CD4-positive, alpha-beta T cell treated with Interleukin-17A for 1 hour (primary cell): Measurements from ENCODE around the gene XCL1.
"Not testable (repeated sequence)": the region's sequence is repeated elsewhere in the genome, so short reads cannot be mapped to it uniquely, and the experiment has no call there.

ENCODE experiments used
- DNase-seq: peaks from one replicate; pipeline ENCODE4 v3.0.0-alpha.2; 2020

Gene XCL1, protein sequence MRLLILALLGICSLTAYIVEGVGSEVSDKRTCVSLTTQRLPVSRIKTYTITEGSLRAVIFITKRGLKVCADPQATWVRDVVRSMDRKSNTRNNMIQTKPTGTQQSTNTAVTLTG

GRCh38 chr1:168576245-168576688 lies at the start of gene XCL1:
Gene XCL1 (plus strand): TSS chr1:168576605. CDS start chr1:168576638, 33 bp downstream.
- peak; percentile 24 for DNase-seq

- DNase-seq, result no peak
Observed at GRCh38 chr1:168529518-168529917, 46.9 kb upstream of the XCL1 start.

DNA sequence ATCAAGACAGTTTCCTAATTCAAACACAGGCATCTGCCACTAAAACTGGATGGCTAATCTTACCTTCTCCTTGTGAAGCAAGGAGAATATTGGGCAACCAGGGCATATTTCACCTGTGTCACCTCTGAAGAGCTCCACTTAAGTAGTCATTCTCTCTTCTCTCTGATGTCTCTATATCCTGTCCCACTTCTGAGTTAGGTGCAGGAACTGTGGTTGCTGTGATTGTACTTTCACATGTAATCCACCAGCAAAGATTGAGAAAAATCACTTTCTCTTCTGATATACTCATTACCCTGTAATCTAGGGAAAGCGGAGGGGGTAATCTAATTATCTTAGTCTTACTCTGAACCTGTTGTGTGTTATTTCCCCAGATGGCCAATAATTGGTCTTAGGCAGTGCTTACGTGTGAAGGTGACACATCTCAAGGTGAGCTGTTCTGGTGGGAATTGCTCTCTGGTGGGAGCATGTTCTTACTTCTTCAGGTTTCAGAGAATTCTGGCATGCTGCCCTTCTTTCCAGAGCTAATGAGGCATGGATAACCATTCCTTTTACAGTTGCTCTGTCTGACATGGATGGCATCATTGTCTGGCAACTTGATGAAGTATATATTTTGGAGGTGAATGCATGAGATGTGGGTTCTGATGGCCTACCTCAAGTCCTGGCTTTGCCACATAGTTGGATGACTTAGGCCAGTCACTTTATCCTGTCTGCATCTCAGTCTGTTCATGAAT lies 44.6 kb upstream of the XCL1 start:
- DNase-seq, result peak; percentile 60

DNA sequence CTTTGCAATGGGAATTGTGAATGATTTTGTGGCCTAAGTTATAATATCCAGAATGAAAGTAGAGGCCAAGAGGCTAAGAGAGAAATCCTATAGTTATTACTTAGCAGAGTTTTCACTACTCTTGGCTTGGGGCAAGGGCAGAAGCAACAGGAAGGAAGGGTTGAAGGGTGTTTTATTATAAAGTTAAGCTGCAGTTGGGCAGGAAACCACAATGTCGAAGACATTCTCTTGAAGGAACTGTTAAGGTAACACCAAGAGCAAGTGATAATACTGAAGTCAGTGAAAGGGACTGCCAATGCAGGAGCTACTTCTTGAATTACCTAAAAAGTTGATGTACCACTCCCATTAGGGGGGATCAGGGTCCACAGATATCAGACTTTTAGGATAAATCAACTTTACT lies 40.9 kb upstream of the XCL1 start:
- peak; percentile 69 for DNase-seq

DNA sequence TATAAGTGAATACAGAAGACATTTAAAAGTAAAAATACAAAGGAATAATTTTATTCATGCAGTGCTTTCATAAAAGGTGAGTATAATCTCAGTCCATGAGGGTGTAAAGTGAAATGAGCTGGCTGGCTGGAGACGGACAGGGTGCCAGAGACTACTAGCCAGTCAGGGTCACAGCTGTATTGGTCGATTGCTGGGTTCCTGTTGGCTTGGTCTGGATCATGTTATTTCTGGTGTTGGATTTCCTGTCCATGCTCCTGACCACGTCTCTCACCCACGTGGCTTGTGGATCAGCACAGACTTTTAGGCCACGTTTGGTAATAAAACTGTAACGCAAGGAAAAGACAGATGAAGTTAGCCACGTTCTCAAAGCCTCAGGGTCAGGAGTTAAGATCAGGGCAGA lies 35.6 kb upstream of the XCL1 start:
- DNase-seq, result not testable (repeated sequence)

DNA sequence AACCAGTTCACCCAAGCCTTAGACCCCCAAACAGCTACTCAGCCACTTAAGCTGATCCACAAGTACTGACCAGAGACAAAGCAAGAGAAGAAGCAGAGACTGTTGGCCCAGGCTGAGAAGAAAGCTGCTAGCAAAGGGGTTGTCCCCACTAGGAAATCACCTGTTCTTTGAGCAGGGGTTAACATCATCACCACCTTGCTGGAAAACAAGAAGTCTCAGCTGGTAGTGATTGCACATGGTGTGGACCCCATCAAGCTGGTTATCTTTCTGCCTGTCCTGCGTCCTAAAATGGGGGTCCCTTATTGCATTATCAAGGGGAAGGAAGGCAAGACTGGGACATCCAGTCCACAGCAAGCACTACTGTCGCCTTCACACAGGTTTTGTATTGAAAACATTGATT lies 33.4 kb upstream of the XCL1 start:
- not testable (repeated sequence) for DNase-seq

- peak; percentile 22 for DNase-seq
Observed at GRCh38 chr1:168543840-168544498, 32.4 kb upstream of the XCL1 start, which contains the start of gene XCL2. Gene XCL2 (minus strand): TSS chr1:168543997. CDS start chr1:168543964, 33 bp downstream.

GRCh38 chr1:168545678-168546552 lies 30.5 kb upstream of the XCL1 start:
- not testable (repeated sequence) for DNase-seq

DNA sequence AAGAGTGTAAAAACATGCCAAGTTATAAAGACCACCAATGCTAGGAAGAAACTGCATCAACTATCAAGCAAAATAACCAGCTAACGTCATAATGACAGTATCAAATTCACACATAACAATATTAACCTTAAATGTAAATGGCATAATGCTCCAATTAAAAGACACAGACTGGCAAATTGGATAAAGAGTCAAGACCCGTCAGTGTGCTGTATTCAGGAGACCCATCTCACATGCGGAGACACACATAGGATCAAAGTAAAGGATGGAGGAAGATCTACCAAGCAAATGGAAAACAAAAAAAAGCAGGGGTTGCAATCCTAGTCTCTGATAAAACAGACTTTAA lies 29.9 kb upstream of the XCL1 start:
- not testable (repeated sequence) for DNase-seq

- no peak for DNase-seq
Observed at GRCh38 chr1:168550971-168551370, 25.4 kb upstream of the XCL1 start.

GRCh38 chr1:168551688-168552087 lies 24.7 kb upstream of the XCL1 start:
- no peak for DNase-seq

- DNase-seq, result no peak
Observed at GRCh38 chr1:168552961-168553360, 23.4 kb upstream of the XCL1 start.

DNA sequence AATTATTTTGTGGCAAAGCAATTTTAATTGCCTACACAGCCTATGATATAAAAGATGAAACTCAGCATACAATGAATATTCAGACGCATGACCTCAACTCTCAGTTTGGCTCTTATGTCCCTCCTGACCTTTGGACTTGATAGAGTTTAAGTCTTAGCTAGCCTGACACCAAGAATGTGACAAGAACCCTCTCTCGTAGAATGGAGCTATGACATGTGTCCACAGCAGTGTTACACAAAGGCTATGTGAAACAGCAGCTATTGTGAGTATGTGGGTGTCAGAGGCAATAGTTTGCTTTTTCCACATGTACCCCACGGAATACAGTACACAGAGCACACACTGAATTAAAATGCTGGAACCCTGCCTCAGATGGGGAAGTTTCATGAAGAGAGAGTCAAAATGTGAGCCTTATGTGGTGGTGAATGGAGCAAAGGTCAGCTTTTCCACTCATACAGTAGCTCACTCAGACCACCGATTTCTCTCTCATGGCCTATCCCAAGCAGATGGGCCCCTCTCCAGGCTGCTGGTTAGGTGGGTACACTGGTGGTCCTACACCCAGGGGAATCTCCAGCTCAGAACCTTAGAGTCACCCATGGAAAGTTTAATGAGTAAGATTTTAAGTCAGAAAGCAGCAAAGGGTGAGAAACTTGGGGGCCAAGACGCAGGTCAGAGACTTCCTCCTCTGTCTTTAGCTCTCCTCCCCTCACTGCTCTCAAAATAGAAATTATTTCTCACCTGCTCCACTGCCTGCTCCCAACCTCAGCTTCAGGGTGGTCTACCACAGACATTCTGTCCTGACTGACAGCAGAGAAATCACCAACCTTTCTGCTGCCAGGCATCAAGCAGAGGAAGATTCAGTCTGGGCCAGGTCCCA lies 22.5 kb upstream of the XCL1 start:
- DNase-seq, result peak; percentile 15

GRCh38 chr1:168554603-168555483 lies 21.6 kb upstream of the XCL1 start:
- DNase-seq, result no peak

- no peak for DNase-seq
Observed at GRCh38 chr1:168555508-168556046, 20.8 kb upstream of the XCL1 start.

DNA sequence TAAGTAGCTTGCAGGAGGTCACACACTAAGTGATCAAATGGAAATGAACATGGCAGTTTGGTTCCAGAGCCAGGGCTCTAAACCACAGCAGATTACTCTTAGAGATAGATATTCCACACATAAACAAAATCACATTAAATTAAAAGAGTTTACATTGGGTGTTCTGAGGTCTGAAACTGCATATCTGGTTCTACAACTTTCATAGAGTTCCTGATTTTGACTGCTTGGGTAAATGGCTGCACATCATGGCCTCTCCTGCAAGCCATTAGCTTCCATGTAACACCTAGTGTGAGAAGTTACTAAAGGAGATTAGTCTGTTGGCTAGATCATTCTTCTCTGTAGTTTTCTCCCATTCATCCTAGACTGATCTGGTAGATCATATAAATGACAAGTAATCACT lies 19.8 kb upstream of the XCL1 start:
- no peak for DNase-seq

- DNase-seq, result no peak
Observed at GRCh38 chr1:168560370-168560769, 16.0 kb upstream of the XCL1 start.

GRCh38 chr1:168561989-168562388 lies 14.4 kb upstream of the XCL1 start:
- no peak for DNase-seq

- no peak for DNase-seq
Observed at GRCh38 chr1:168565825-168566224, 10.6 kb upstream of the XCL1 start.

GRCh38 chr1:168567007-168567406 lies 9.4 kb upstream of the XCL1 start:
- no peak for DNase-seq

DNA sequence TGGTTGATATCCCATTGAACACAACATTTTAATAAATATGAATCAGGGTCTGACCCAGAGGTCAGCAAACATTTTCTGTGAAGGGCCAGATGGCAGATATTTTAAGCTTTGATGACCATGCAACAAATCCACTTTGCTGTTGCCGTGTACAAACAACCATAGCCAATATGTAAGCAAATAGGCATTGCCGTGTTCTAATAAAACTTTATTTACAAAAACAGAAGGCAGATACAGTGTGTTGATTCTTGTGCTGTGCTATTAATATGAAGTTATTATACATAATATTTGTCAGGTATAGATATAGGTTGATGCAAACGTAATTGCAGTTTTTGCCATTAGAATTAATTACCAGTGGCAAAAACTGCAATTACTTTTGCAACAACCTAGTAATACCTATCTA lies 8.8 kb upstream of the XCL1 start:
- no peak for DNase-seq
